ENCODE measurements around the gene PROX2.

Gene PROX2

GRCh38 chr14:74908861-74909341 is 33.0 kb upstream of the PROX2 start:
- no peak for DNase-seq

DNA sequence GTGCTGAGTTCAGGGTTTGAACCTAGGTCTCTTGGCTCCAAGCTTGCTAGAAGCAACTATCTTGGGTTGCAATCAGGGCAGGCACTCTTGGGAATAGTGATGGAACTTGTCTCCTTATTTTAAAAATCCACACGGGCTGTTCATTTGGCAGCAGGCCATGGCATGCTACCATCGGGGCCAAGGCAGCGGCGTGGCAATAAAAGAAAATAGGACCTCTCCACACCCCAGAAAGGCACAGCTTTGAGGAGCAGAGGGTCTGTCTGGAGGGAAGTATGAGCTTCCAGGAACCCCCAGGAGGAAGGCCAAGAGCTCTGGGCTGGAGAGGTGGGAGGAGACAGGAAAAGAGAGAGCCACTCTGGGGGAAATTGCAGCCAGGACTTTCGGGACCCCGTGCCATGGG is 31.8 kb upstream of the PROX2 start:
- no peak for DNase-seq

DNA sequence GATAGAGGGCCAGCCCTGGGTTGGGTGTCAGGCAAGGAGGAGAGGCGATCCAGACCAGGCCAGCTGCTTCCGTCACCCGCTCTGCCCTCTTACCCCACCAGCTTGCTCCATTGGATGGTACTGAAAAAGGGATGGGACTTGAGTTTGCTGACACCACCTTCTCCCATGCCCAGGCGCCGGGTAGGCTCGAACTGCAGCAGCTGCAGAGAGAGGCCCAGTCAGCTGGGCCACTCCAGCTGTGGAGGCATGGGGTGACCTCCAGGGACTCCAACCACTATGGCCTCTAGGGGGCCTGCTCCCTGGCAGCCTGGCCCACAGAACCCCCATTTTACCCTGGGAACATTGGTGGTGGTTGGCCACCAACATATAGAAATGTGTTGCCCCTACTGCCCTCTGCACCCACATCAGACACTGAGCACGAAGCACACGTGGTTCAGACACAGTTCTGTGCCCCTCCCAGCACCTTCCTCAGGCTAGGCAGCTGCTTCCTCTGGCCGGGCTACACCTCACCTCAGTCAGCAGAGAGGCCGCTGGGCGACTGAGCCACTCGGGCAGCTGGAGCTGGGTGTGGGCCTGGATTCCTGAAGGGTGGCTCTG is 31.1 kb upstream of the PROX2 start:
- no peak for DNase-seq

- peak; percentile 78 for DNase-seq
Measured at GRCh38 chr14:74905595-74906142, 29.7 kb upstream of the PROX2 start.

DNA sequence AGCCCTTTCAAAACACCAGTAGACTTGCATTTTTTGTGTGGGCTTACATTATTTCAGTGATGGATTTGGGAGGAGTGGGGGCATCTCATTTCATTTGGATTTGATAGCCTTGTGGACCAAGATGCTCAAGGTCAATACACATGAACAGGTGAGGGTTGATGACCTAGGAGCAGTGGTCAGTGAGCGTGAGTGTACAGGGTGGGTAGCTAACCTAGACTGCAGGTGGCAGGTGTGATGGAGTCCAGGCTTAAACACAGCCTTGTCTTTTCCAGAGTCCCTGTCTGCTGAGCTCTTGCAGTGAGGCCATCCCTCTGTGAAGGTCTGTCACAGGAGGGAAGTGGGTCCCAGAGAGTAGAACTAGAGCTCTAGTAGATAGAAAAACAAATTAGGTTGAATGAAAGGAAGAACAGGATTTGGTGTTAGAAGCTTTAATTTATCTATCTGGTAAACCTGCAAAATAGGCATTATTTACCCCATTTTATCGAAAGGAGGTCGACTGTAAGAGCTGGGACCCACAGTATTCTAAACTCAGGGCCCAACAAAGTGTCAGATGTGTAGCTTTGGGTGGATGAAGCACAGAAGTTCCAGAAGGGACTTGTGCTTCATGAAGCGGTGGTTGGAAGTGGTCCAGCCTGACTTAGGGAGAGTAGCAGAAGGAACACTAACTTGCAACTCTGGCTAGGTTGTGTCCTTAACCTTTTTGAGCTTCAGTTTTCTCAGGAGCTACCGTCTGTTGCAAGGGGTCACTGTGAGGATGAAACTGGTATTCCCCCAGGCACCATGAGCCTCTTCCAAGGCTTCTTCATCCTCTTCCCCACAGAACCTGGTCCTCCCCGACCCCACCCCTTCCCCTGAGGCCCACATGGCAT is 28.9 kb upstream of the PROX2 start:
- DNase-seq: no peak

GRCh38 chr14:74902941-74903705 is 27.2 kb upstream of the PROX2 start:
- DNase-seq: no peak

GRCh38 chr14:74898694-74899093 is 22.7 kb upstream of the PROX2 start:
- no peak for DNase-seq

GRCh38 chr14:74898083-74898482 is 22.1 kb upstream of the PROX2 start:
- DNase-seq: no peak

DNA sequence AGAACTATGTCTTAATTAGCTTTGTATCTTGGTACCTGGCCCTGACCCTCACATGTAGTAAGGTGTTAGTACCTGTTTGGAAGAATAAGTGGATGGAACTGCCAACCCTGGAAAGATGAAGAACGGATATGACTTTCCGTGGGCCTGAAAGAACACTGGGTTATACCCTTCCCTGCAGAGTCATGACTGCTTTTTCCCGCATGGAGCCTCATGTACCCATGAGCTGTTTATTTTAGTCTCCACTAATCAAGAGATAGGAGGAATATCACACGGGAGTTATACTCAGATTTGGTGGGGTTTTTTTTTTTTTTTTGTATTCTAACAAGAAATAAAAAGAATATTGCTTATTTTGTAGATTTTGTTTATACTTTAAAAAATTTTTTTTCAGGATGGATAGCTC is 21.7 kb upstream of the PROX2 start:
- DNase-seq: no peak

DNA sequence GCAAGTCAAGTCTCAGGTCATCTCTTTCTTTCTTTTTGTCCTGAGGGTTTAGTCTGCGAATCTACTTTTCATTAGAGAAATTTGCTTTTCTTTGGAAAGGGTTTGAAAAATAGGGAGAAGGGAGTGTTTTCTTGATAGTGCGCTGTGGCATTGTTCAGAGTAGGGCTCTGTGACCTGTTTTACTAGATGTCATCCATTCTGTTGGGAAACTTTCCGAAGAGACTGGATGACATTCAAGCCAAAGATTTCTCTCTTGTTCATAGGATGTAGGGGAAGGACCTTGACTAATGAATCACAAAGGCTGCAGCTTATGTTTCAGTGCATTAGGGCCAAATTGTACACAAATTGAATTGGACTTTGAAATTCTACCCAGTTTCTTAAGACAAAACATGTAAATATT is 20.5 kb upstream of the PROX2 start:
- no peak for DNase-seq

- DNase-seq: peak; percentile 64
Measured at GRCh38 chr14:74893614-74894091, 17.7 kb upstream of the PROX2 start.

DNA sequence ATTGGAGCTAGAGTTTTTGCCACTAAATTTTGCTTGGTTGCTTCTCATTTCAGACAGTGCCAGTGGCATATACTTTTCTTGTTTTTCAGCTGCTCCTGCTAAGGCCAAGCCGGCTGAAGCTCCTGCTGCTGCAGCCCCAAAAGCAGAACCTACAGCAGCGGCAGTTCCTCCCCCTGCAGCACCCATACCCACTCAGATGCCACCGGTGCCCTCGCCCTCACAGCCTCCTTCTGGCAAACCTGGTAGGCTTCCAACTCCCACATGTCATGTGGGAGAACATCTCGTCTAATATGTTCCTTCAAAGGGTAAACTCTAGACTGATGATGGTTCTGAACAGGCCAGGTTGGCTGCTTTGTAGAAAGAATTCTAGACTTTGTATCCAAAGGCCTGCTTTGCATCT is 16.8 kb upstream of the PROX2 start:
- no peak for DNase-seq

DNA sequence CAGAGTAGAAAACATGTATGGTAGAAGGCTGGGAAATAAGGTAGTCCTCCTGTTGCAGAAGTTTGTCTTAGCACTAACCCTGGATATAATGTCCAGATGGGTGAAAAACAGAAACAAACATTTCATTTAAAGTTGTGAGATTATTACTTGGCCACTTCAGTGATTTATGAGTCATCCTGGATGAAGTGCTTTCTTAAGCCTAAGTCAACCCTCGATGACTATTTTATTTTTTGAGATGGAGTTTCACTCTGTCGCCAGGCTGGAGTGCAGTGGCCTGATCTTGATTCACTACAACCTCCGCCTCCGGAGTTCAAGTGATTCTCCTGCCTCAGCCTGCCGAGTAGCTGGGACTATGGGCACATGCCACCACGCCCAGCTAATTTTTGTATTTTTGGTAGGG is 15.9 kb upstream of the PROX2 start:
- peak; percentile 69 for DNase-seq

GRCh38 chr14:74890262-74890661 is 14.3 kb upstream of the PROX2 start:
- no peak for DNase-seq

DNA sequence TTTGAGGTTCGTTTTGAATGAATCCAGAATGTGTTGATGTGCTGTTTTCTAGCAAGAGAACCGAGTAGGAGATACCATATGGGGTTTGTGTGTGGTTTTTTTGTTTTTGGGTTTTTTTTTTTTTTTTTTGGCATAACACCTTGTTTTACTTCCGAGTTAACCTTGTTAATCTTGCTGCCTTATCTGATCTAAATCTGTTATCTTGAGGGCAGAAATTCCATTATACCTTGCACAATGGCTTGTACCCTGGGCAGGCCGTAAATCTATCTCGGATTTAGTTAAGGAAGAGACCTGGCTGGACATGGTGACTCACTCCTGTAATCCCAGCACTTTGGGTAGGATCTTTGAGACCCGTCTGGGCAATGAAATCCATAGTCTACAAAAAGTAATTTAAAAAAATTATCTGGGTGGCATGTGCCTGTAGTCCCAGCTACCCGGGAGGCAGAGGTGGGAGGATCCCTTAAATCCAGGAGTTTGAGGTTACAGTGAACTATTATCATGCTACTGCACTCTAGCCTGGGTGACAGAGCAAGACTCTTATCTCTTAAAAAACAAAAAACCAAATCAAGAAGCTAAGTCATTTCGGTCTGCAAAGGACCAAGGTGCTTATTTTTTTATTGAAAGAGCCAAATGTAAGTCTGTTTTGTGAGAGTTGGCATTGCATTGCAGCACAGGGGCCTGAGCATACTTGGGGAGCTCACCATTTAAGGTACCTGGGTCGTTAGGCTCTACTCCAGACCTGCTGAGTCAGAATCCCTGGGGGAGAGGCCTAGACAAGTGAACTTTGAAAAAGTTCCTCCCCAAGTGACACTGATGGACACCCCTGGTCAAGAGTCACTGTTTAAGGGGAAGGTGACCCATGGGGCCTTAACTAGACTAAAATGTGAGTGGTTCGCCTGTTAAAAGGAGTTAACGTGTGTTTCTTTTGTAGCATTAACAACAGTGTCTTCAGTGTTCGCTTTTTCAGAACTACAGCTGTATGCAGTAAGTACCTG is 12.5 kb upstream of the PROX2 start:
- no peak for DNase-seq

DNA sequence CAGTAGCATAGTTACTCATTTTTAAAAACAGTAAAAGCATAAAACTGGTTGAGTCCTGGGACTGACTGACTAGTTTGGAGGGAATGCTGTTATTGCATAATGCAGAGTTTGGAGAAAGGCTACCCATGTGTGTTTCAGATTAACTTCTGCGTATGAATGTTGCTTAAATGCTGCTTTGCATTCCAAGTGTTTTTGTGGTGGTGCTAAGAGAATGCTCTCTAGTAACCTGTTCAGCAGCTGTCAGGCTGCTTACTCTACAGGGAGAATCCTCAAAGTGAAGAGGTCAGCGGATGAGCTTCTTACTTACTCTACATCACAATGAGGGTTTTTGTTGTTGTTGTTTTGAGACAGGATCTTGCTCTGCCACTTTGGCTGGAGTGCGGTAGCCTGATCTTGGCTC is 10.1 kb upstream of the PROX2 start:
- no peak for DNase-seq

DNA sequence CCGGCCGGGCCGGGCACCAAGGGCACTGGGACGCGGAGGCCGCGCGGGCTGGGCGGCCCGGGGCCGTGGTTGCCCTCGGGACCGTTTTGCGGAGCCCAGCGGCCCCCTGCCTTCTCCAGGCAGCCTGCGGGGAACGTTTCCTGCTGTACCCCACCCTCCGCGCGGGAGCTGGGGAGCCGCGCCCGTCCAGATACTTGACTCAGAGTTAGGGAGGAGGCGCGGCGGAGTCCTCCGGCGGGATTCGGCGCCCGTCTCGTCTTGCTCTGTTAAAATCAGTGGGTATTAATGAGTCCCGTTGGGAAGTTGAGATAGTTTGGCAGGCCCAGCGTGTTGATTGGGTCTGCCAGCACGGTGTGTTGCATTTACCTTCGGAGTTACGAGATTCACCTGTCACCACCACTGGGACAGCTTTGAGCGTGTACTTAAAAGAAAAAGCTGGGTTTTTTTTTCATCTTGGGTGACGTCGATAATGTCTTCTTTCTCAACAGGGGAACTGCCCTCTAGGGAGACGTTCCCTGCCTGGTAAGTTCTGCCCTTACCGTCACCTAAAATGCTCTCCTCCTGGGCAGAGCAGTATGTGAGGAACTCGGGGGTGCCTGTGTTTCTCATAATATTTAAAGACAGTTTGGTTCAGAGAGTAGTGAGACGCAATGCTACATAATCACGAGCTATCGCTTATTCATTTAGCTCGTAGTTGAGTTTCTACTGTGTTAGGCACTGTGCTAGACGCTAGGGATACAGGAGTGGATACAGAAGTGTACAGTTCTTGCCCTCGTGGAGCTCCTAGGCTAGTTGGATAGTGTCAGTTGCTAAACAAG is 6.4 kb upstream of the PROX2 start:
- DNase-seq: peak; percentile 69

- peak; percentile 91 for DNase-seq
Measured at GRCh38 chr14:74881431-74882102, 5.6 kb upstream of the PROX2 start, which contains the start of gene DLST. DLST (plus strand) TSS chr14:74881916; CDS start chr14:74881954, 38 bp downstream.

DNA sequence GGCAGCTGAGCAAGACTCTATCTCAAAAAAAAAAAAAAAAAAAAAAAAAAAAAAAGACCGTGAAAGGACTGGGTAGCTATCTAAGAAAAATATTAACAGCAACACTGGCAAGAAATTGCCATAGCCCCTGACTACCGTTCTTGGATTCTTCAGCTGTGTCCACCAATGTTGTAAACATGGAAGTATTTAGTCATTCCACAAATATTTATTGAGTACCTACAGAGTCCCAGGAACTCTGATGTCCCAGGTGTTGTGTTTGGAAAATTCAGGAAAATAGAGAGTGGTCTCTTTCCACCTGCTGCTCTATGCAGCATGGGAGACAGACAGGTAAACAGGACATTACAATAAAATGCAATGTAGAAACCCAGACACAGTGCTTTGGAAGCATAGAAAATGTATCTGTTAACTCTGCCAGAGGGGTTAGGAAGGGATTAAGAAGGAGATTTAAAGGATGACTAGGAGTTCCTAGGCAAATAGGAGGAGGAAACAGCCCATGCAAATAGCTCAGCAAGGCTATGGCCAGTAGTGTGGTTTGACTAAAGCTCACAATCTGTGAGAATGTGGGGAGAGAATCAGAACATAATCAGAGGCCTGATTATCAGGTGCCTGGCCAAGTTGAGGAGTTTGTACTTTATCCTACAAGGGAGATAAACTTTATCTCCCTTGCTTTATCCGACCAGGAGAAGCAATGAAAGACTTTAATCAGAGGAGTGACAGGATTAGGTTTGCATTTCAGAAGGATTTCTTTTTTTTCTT is 3.7 kb upstream of the PROX2 start:
- no peak for DNase-seq

DNA sequence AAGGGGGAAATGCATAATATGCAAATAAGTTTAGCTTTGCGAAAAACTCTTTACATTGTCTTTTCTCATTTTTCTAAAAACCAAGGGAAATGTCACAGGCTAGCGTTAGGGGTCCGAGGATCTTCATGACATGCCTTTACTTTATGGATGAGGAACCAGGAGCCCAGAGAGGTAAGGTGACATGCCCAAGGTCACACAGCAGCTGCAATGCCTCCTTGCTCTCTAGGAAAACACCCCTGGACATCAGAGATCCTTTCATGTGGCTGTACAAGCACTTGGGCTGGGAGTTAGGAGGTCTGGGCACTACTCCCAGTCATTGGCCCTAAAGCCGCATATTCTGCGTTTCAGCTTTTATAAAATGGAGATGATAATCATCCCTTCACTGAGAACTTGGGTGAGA is 741 bp downstream of the PROX2 start:
- DNase-seq: no peak
